Right atrium auricular region (tissue), 2 donors: ENCODE measurements around the gene MAP7D3. TPM values are rescaled to one million over a fixed set of nuclear protein-coding genes. Genes with fewer than 3 reads are reported as not detected.

Experiments used
- DNase-seq: peaks from one replicate; pipeline ENCODE4 v3.0.0-alpha.2; 2019; ENCODE audit warnings: low spot score
- H3K27ac ChIP-seq, 2 donors: fragments of 200-600 bp; sonication (generic); 1 replicate in 1 of 2; 2 replicates in 1 of 2; pipeline ENCODE4 v1.5.1; 2016 to 2019
- H3K27me3 ChIP-seq, 2 donors: fragments of 200-600 bp; sonication (generic); one replicate each; pipeline versions ENCODE4 v1.5.1 to v1.6.0; 2017 to 2019
- H3K36me3 ChIP-seq: fragments of 200-600 bp; sonication (generic); one replicate; pipeline ENCODE4 v1.5.1; 2016
- H3K4me1 ChIP-seq, 2 donors: fragments of 200-600 bp; sonication (generic); one replicate each; pipeline versions ENCODE4 v1.5.1 to v1.6.0; 2017 to 2019
- H3K4me3 ChIP-seq, 2 donors: fragments of 200-600 bp; sonication (generic); 1 replicate in 1 of 2; 2 replicates in 1 of 2; pipeline ENCODE4 v1.5.1; 2017 to 2019; ENCODE audit warnings: mild to moderate bottlenecking in 1 of 2, moderate library complexity in 1 of 2
- H3K9me3 ChIP-seq, 2 donors: fragments of 200-600 bp; sonication (generic); one replicate each; pipeline ENCODE4 v1.5.1; 2019
- CTCF ChIP-seq, 2 donors: fragments of 200-600 bp; sonication (generic); IDR thresholded peaks; one replicate each; pipeline ENCODE4 v1.5.1; 2019; ENCODE audit warnings: antibody characterized with exemption in 2 of 2
- total RNA-seq, 2 donors: library from RNA; depleted of rRNA; stranded (reverse); fragments of >200 nt; gene quantifications; one replicate each; pipeline ENCODE4 v1.1.0, GENCODE V29; 2016

MAP7D3 gene
- total RNA-seq, 2 donors from 2014 or later, result 10.8 to 13.4 TPM

- H3K9me3 ChIP-seq, result no peaks in the 10 kb centered on the region
- H3K36me3 ChIP-seq, result peaks cover 50% of the 10 kb centered on the region
- no peaks in the 10 kb centered on the region for H3K27me3 ChIP-seq
- H3K4me3 ChIP-seq, result no peak overlapping the region
- H3K4me1 ChIP-seq, result peaks cover 0 to 45% of the 10 kb centered on the region in 2 donors
- peak overlapping the region; percentile 72 to 75 for H3K27ac ChIP-seq
- no peak for DNase-seq
- no peak for TF ChIP-seq CTCF (IDR thresholded peaks at IDR 0.05)
Measured at GRCh38 chrX:136209751-136210150, 41.4 kb downstream of the MAP7D3 start.

- peak overlapping the region in 1 of 2 donors; percentile 2 for H3K4me3 ChIP-seq
- TF ChIP-seq CTCF (IDR thresholded peaks at IDR 0.05), result peak; percentile 30 to 73
- peaks cover 0 to 51% of the 10 kb centered on the region in 2 donors for H3K4me1 ChIP-seq
- H3K27ac ChIP-seq, result peak overlapping the region; percentile 72 to 75
- H3K36me3 ChIP-seq, result peaks cover 50% of the 10 kb centered on the region
- no peaks in the 10 kb centered on the region for H3K9me3 ChIP-seq
- no peaks in the 10 kb centered on the region for H3K27me3 ChIP-seq
- no peak for DNase-seq
Measured at GRCh38 chrX:136209016-136209738, 42.0 kb downstream of the MAP7D3 start.

- no peak for DNase-seq
- Histone ChIP-seq H3K27me3 (no peaks in the 10 kb centered on the region), H3K4me1 (peaks cover 0 to 58% of the 10 kb centered on the region in 2 donors), H3K36me3 (peaks cover 50% of the 10 kb centered on the region), H3K27ac (peak overlapping the region in 1 of 2 donors; percentile 75), H3K9me3 (no peaks in the 10 kb centered on the region), H3K4me3 (no peak overlapping the region)
- no peak for TF ChIP-seq CTCF (IDR thresholded peaks at IDR 0.05)
Measured at GRCh38 chrX:136207546-136207945, 43.7 kb downstream of the MAP7D3 start.

GRCh38 chrX:136206916-136207315 is 44.3 kb downstream of the MAP7D3 start:
- peak overlapping the region; percentile 66 to 75 for H3K27ac ChIP-seq
- H3K9me3 ChIP-seq, result no peaks in the 10 kb centered on the region
- no peak for TF ChIP-seq CTCF (IDR thresholded peaks at IDR 0.05)
- H3K4me3 ChIP-seq, result peak overlapping the region in 1 of 2 donors; percentile 31
- H3K4me1 ChIP-seq, result peaks cover 0 to 58% of the 10 kb centered on the region in 2 donors
- H3K27me3 ChIP-seq, result no peaks in the 10 kb centered on the region
- H3K36me3 ChIP-seq, result peaks cover 50% of the 10 kb centered on the region
- no peak for DNase-seq

- DNase-seq, result no peak
- Histone ChIP-seq H3K36me3 (peaks cover 50% of the 10 kb centered on the region), H3K4me3 (peak overlapping the region; percentile 13 to 31), H3K9me3 (no peaks in the 10 kb centered on the region), H3K4me1 (peaks cover 0 to 65% of the 10 kb centered on the region in 2 donors), H3K27me3 (no peaks in the 10 kb centered on the region), H3K27ac (peak overlapping the region; percentile 66 to 75)
- TF ChIP-seq CTCF (IDR thresholded peaks at IDR 0.05), result no peak
Measured at GRCh38 chrX:136205882-136206380, 45.3 kb downstream of the MAP7D3 start.
